ENCODE results near the gene SYCP2L. TPM values are rescaled to one million over a fixed set of nuclear protein-coding genes. Genes with fewer than 3 reads are reported as not detected.

SYCP2L gene
- total and polyA plus RNA-seq, 9 of the 15 experiments (the other 6 are each of a cell fraction or from before 2014, with no cell fraction given) = 12.4 to 46.9 (median 22.0) TPM

GRCh38 chr6:10880366-10880765 lies 6.5 kb upstream of the SYCP2L start (continued):
- TF ChIP-seq E4F1 (CRISPR knock-in tag; IDR thresholded peaks at IDR 0.05; ENCODE audit: borderline replicate concordance) (no peak), ZNF551 (CRISPR knock-in tag; IDR thresholded peaks at IDR 0.05) (no peak), TAF7 (tag; IDR thresholded peaks at IDR 0.05) (no peak), ZNF174 (CRISPR knock-in tag; IDR thresholded peaks at IDR 0.05) (no peak), CREB3 (tag; conservative IDR thresholded peaks at IDR 0.05; ENCODE audit: low read depth) (no peak), ZNF277 (CRISPR knock-in tag; IDR thresholded peaks at IDR 0.05; ENCODE audit: borderline replicate concordance) (no peak), ZBTB40 (IDR thresholded peaks at IDR 0.05) (no peak), ZBTB40 (CRISPR knock-in tag; IDR thresholded peaks at IDR 0.05) (no peak)
